ENCODE measurements around the gene CNTLN.
A peak's percentile ranks its signal among the peaks of the same experiment; 100 is the strongest.
"Not testable (repeated sequence)": the region's sequence is repeated elsewhere in the genome, so short reads cannot be mapped to it uniquely, and the experiment has no call there.

The CNTLN gene

GRCh38 chr9:17521100-17521855 is 386.4 kb downstream of the CNTLN start:
- DNase-seq: no peak

- not testable (repeated sequence) for DNase-seq
Observed at GRCh38 chr9:17526726-17527125, 391.9 kb downstream of the CNTLN start.

GRCh38 chr9:17528859-17529258 is 394.0 kb downstream of the CNTLN start:
- DNase-seq: peak; percentile 5

GRCh38 chr9:17531642-17532254 is 396.9 kb downstream of the CNTLN start:
- DNase-seq: peak; percentile 43

GRCh38 chr9:17532461-17532860 is 397.6 kb downstream of the CNTLN start:
- no peak for DNase-seq

- no peak for DNase-seq
Observed at GRCh38 chr9:17535176-17535575, 400.3 kb downstream of the CNTLN start.

GRCh38 chr9:17536027-17536426 is 401.2 kb downstream of the CNTLN start:
- DNase-seq: no peak

GRCh38 chr9:17551023-17551422 is 416.2 kb downstream of the CNTLN start:
- no peak for DNase-seq
